HepG2 (cell line): ENCODE results near the gene FBXO30. TPM values are rescaled to one million over a fixed set of nuclear protein-coding genes. Genes with fewer than 3 reads are reported as not detected.

Source experiments
- ATAC-seq: fragments of 200-7000 bp; cut with Tn5 transposase; 3 replicates; pipeline ENCODE4 v1.9.1; 2020; ENCODE audit warnings: mild to moderate bottlenecking, moderate library complexity
- BruUV-seq: library from RNA; stranded (reverse); fragments of 400-500 nt; replicated peaks from 2 replicates; lab custom pipeline; 2021; lab: Mats Ljungman, UMichigan
- CTCF ChIA-PET: fragments of 300-600 bp; formaldehyde crosslinking; extraction: SDS; loops from one replicate; lab custom pipeline; 2021; ENCODE audit warnings: low total read pairs, inconsistent platforms, low intra/inter-chr PET ratio; lab: Yijun Ruan, JAX
- POLR2A ChIA-PET: fragments of 350-600 bp; sonication (Branson Sonifier 250); formaldehyde crosslinking; loops from one replicate; lab custom pipeline; 2020; ENCODE audit warnings: antibody characterized with exemption, inconsistent platforms; lab: Yijun Ruan, JAX
- DNase-seq: peaks from one replicate; pipeline ENCODE4 v3.0.0-alpha.2; 2015; ENCODE audit warnings: low spot score
- FAIRE-seq: peaks from 3 replicates; lab custom pipeline; 2011; peaks lifted over from hg19 to GRCh38; lab: Jason Lieb, UNC
- H2AFZ ChIP-seq: one replicate; pipeline ENCODE4 v1.6.1; 2011; ENCODE audit warnings: low read length, inconsistent platforms
- H3K27ac ChIP-seq: fragments of 300-600 bp; 3 replicates; pipeline ENCODE4 v1.8.0; 2011; ENCODE audit warnings: mixed run types, mild to moderate bottlenecking, mixed read lengths, low read length, inconsistent platforms; ENCODE audit not compliant: insufficient read depth; ENCODE audit errors: extremely low read length
- H3K27me3 ChIP-seq, 2 experiments: fragments of 200-600 bp in 1 of 2; 2 replicates in 1 of 2; 3 replicates in 1 of 2; pipeline versions ENCODE4 v1.6.0 to v1.8.0; 2011; ENCODE audit warnings: low read length in 2 of 2, mild to moderate bottlenecking in 2 of 2, moderate library complexity in 2 of 2, inconsistent platforms in 1 of 2; ENCODE audit not compliant: insufficient read depth in 2 of 2, control insufficient read depth in 1 of 2
- H3K36me3 ChIP-seq, 2 experiments: fragments of 200-600 bp in 1 of 2; replicated peaks in 1 of 2; 2 replicates in 1 of 2; 3 replicates in 1 of 2; pipeline versions ENCODE4 v1.5.1 to v1.8.0; 2011; ENCODE audit warnings: low read length in 2 of 2, inconsistent platforms in 1 of 2; ENCODE audit not compliant: insufficient read depth in 2 of 2, control insufficient read depth in 1 of 2
- H3K4me1 ChIP-seq: 2 replicates; pipeline ENCODE4 v1.5.1; 2012; ENCODE audit warnings: low read length, inconsistent platforms; ENCODE audit not compliant: insufficient read depth
- H3K4me2 ChIP-seq: 2 replicates; pipeline ENCODE4 v1.6.0; 2011; ENCODE audit warnings: low read depth, low read length, inconsistent platforms
- H3K4me3 ChIP-seq, 3 experiments: fragments of 200-600 bp in 1 of 3; sonication (generic), shearing (Covaris generic) in 1 of 3; replicated peaks in 1 of 3; 2 replicates each; pipeline ENCODE4 v1.5.1; 2011 to 2016; ENCODE audit warnings: low read length in 3 of 3, inconsistent platforms in 2 of 3, low read depth in 2 of 3, mild to moderate bottlenecking in 2 of 3, control low read depth in 1 of 3, mixed read lengths in 1 of 3; ENCODE audit not compliant: insufficient read depth in 1 of 3
- H3K79me2 ChIP-seq: one replicate; pipeline ENCODE4 v1.6.1; 2011; ENCODE audit warnings: low read length, inconsistent platforms; ENCODE audit not compliant: insufficient read depth
- H3K9ac ChIP-seq: 2 replicates; pipeline ENCODE4 v1.6.0; 2011; ENCODE audit warnings: mild to moderate bottlenecking, low read depth, low read length, inconsistent platforms; ENCODE audit not compliant: insufficient read depth
- H3K9me3 ChIP-seq: 2 replicates; pipeline ENCODE4 v1.5.1; 2012; ENCODE audit warnings: mild to moderate bottlenecking, low read length
- H4K20me1 ChIP-seq: 2 replicates; pipeline ENCODE4 v1.6.0; 2011; ENCODE audit warnings: inconsistent platforms, mild to moderate bottlenecking, low read length, moderate library complexity; ENCODE audit not compliant: insufficient read depth
- ZNF275 ChIP-seq: sonication (generic); formaldehyde crosslinking; IDR thresholded peaks from 2 replicates; pipeline ENCODE4 v1.8.0; 2022; ENCODE audit warnings: missing genetic modification reagents, mild to moderate bottlenecking, inconsistent platforms, borderline replicate concordance
- ZNF660 ChIP-seq: sonication (generic); formaldehyde crosslinking; IDR thresholded peaks from 2 replicates; pipeline ENCODE4 v1.5.1; 2020; ENCODE audit warnings: mild to moderate bottlenecking, low read depth, missing genetic modification reagents, borderline replicate concordance
- WGBS: methylation state at CpG from one replicate; pipeline ENCODE4 v1.1.6; 2017; ENCODE audit warnings: low lambda C conversion rate; 5-methylcytosine and 5-hydroxymethylcytosine counted together
- in situ Hi-C: cut with HindIII; loops from 2 replicates; pipeline ENCODE4 v1.10.0; 2017; ENCODE audit warnings: low pct_unique_long_range_greater_than_20kb; ENCODE audit not compliant: extremely low pct_ligation_motif_present
- intact Hi-C: fragments of 100-400 bp; cut with micrococcal nuclease; formaldehyde crosslinking; loops from one replicate; pipeline ENCODE4 v1.10.0; 2022; ENCODE audit not compliant: unreplicated experiment
- polyA plus RNA-seq, 8 experiments: library from polyadenylated mRNA; depleted of rRNA in 3 of 8; stranded (reverse) in 7 of 8; unstranded in 1 of 8; fragments of >200 nt; fragmentation: Illumina TruSeq in 4 of 8; extraction: Trizol in 4 of 8; gene quantifications; 2 replicates each; pipeline versions ENCODE4 v1.2.1 to v1.2.3, GENCODE V29; 2011 to 2016; ENCODE audit warnings: low read depth in 4 of 8, missing spikeins in 1 of 8, mixed read lengths in 1 of 8; ENCODE audit not compliant: insufficient read depth in 1 of 8
- total RNA-seq, 5 experiments: library from RNA; depleted of rRNA; stranded (reverse); fragments of >200 nt; fragmentation: Illumina TruSeq; extraction: Trizol; gene quantifications; 2 replicates each; pipeline ENCODE4 v1.2.3, GENCODE V29; 2016; ENCODE audit warnings: low read depth in 1 of 5
- TF ChIP-seq, protein P1 (sequence below): sonication (generic); formaldehyde crosslinking; IDR thresholded peaks from 2 replicates; pipeline ENCODE4 v1.4.0; 2020; ENCODE audit warnings: missing genetic modification reagents; ENCODE audit errors: not compliant biosample characterization
- TF ChIP-seq, protein P2 (sequence below): sonication (generic); formaldehyde crosslinking; IDR thresholded peaks from 2 replicates; pipeline ENCODE4 v1.8.0; 2022; ENCODE audit warnings: mild to moderate bottlenecking, missing genetic modification reagents, borderline replicate concordance

The FBXO30 gene
- total and polyA plus RNA-seq, 2 of the 13 experiments (the other 11 are each of a cell fraction or from before 2014, with no cell fraction given): 3.2 to 7.1 TPM

- H3K9ac ChIP-seq: no peak overlapping the region
- no peaks in the 10 kb centered on the region for H3K9me3 ChIP-seq
- DNase-seq: no peak
- POLR2A ChIA-PET: no interaction called here
- no peaks in the 10 kb centered on the region for H3K79me2 ChIP-seq
- no peaks in the 10 kb centered on the region for H3K4me1 ChIP-seq
- no peaks in the 10 kb centered on the region for H3K27me3 ChIP-seq
- H3K4me2 ChIP-seq: no peak overlapping the region
- peaks cover 0 to 1% of the 10 kb centered on the region in 2 experiments; a peak in 1 of 5 replicates for H3K36me3 ChIP-seq
- intact Hi-C loops: no loop called here
- H3K27ac ChIP-seq: no peak overlapping the region
- H4K20me1 ChIP-seq: no peaks in the 10 kb centered on the region
- TF ChIP-seq ZNF660 (no peak), ZNF275 (CRISPR knock-in tag) (no peak)
- TF ChIP-seq, protein P1, sequence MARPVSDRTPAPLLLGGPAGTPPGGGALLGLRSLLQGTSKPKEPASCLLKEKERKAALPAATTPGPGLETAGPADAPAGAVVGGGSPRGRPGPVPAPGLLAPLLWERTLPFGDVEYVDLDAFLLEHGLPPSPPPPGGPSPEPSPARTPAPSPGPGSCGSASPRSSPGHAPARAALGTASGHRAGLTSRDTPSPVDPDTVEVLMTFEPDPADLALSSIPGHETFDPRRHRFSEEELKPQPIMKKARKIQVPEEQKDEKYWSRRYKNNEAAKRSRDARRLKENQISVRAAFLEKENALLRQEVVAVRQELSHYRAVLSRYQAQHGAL (CRISPR knock-in tag): no peak
- TF ChIP-seq, protein P2, sequence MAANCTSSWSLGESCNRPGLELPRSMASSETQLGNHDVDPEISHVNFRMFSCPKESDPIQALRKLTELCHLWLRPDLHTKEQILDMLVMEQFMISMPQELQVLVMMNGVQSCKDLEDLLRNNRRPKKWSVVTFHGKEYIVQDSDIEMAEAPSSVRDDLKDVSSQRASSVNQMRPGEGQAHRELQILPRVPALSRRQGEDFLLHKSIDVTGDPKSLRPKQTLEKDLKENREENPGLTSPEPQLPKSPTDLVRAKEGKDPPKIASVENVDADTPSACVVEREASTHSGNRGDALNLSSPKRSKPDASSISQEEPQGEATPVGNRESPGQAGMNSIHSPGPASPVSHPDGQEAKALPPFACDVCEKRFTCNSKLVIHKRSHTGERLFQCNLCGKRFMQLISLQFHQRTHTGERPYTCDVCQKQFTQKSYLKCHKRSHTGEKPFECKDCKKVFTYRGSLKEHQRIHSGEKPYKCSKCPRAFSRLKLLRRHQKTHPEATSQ: no peak
- TF ChIP-seq, all 625 proteins: peak for 0
- no TSS peak for BruUV-seq
- H2AFZ ChIP-seq: no peak overlapping the region
- FAIRE-seq: no peak
- no peak overlapping the region for H3K4me3 ChIP-seq
- CTCF ChIA-PET: no interaction called here
- ATAC-seq: no peak
- in situ Hi-C loops: no loop called here
- WGBS: 93% methylated on average over 5 of the region's 5 CpGs
Measured at GRCh38 chr6:145783796-145784195, 30.8 kb downstream of the FBXO30 start.
